HG03469 (cell line): ENCODE results near the gene ZNF575.
"Not testable (repeated sequence)": the region's sequence is repeated elsewhere in the genome, so short reads cannot be mapped to it uniquely, and the experiment has no call there.

Experiments used
- ATAC-seq: cut with Tn5 transposase; IDR thresholded peaks from one replicate; pipeline ENCODE4 v1.9.1; 2021; ENCODE audit warnings: mild to moderate bottlenecking, moderate library complexity, moderate number of reproducible peaks; ENCODE audit not compliant: unreplicated experiment

ZNF575 gene

DNA sequence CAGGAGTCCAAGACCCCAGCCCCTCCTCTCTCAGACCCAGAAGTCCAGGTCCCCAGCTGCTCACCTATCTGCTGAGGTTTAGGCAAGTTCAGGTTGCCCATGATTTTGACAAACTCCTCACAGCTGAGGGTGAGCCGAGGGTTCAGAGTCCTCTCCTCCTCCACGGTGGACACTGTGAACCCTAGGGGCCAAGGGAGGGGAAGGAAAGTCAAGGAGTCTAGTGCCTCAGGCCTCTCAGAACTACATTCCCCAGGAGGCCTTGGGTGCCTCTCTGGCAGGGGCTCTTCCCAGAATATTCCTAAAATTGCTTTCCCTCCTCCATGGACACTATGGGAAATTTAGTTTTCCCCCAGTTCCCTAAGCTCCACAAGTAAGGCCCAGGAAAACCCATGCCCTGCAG is 25.1 kb upstream of the ZNF575 start:
- no peak for ATAC-seq

DNA sequence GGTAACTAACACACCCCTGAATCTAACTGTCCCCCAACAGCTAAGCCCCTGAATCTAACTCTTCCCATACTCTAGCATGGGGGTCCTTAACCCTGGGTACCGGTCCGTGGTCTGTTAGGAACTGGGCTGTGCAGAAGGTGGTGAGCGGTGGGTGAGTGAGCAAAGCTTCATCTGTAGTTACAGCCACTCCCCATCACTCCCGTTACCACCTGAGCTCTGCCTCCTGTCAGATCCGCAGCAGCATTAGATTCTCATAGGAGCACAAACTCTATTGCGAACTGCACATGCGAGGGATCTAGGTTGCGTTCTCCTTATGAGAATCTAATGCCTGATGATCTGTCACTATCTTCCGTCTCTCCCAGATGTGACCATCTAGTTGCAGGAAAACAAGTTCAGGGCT is 22.3 kb upstream of the ZNF575 start:
- no peak for ATAC-seq

DNA sequence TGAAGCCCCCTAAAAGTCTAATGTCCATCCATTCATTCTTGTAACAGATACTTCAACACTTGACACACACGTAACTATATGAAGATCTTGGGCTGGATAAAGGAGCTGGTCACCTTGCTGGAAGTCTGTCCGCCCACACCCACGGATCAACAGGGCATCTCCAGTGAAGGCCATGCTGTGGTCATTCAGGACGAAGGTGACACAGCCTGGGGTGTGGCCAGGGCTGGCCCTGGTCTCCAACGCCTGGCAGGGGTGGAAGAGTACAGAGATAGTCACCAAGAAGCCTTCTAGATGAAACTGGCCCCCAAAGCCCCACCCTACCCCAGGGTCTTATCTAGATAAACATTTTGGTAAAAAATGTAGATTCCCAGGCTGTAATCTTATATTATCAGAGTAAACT is 21.7 kb upstream of the ZNF575 start:
- ATAC-seq: no peak

DNA sequence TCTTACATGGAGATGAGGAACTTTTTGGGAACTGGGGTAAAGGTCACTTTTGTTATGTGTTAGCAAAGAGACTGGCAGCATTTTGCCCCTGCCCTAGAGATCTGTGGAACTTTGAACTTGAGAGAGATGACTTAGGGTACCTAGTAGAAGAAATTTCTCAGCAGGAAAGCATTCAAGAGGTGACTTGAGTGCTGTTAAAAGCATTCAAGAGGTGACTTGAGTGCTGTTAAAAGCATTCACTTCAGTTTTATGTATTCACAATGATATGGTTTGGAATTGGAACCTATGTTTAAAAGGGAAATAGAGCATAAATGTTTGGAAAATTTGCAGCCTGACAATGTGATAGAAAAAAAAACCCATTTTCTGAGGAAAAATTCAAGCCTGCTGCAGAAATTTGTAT is 20.6 kb upstream of the ZNF575 start:
- not testable (repeated sequence) for ATAC-seq

DNA sequence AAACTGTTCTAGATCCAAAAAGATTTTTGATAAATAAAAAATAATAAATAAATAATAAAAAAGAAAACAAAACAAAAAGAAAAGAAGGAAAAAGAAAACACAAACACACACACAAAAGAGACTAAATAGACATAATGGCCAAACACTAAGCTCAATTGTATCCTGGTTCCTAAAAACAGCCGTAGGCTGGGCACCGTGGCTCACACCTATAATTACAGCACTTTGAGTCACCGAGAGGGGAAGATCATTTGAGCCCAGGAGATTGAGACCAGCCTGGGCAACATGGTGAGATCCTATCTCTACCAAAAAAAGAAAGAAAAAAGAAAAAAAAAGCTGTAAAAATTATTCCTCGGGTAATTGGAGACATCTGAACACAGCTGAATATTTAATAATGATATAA is 14.9 kb upstream of the ZNF575 start:
- no peak for ATAC-seq

DNA sequence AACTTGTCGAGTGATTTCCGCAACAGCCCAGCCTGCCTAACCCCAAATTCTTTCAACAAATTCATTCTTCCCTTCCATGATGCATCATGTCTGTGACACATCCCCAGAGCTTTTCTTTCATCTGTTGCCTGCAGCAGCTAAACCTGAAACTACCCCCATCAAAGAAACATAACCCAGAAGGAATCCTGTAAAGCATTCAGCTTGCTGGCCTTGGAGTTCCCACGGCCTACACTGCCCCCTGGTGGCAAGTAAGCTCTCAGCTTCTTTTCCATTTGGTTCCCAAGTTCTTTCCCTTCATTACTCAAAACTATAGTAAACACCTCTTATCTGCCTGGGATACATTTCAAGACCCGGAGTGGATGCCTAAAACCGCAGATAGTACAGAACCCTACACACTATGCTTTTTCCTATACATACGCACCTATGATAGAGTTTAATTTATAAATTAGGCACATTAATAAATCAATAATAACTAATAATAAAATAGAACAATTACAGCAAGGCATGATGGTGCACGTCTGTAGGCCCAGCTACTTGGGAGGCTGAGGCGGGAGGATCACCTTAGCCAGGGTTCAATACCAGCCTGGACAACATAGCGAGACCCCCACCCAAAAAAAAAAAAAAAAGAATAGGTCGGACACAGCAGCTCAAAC is 13.4 kb upstream of the ZNF575 start:
- no peak for ATAC-seq

DNA sequence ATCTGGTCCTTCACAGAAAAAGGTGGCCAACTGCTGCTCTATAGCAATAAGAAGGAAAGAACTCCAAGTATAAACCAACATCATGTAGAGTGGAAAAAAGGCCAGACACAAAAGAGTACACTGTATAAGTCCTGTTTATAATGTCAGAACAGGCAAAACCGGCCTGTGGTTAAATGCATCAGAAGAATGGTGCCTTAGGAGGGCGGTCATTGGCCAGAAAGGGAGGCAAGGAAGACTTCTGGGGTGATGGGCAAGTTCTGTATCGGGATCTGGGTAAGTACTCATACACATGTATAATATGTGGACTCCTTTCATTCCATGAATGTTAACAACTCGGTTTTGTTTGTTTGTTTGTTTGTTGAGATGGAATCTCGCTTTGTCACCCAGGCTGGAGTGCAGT is 10.1 kb upstream of the ZNF575 start:
- no peak for ATAC-seq

DNA sequence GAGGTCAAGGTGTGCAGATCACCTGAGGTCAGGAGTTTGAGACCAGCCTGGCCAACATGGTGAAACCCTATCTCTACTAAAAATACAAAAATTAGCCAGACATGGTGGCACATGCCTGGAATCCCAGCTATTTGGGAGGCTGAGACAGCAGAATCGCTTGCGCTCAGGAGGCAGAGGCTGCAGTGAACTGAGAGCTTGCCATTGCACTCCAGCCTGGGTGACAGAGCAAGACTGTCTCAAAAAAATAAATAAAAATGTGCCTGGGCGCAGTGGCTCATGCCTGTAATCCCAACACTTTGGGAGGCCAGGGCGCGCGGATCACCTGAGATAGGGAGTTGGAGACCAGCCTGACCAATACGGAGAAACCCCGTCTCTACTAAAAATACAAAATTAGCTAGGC is 9.3 kb upstream of the ZNF575 start:
- not testable (repeated sequence) for ATAC-seq

DNA sequence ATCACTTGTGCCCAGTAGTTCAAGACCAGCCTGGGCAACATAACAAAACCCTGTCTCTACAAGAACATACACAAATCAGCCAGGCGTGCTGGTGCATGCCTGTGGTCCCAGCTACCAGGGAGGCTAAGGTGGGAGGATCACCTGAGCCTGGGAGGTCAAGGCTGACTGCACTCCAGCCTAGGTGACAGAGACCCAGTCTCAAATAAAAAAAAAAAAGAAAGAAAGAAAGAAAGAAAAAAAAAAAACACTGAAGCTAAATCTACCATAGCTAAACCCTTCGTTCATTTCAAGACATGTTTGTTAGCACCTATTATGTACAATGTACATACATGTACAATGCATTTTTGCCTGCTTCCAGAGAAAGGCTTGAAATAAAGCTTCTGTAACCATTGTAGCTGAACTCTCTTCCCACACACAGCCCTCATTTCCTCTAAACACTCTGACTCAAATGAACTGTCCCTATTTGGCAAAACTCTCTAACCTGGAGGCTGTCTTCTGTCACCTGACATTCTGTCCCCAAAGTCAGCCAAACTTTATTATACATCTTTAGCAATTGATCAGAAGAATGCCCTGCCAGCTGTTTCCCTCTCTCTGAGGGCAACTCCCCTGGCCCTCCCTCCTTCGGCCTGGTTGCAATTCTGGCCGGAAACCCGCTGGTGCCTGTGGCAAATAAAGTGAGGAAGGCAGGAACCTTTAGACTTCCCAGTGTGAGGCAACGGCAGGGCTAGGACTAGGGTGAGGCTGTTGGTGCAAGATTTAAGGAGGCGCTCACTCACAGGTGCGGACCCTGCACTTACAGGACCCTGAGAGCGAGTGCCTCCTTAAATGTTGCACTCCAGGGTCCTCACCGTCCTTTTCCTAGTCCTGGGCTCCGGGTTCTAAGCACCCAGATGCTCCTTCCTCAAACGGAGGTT is 7.8 kb upstream of the ZNF575 start:
- no peak for ATAC-seq

DNA sequence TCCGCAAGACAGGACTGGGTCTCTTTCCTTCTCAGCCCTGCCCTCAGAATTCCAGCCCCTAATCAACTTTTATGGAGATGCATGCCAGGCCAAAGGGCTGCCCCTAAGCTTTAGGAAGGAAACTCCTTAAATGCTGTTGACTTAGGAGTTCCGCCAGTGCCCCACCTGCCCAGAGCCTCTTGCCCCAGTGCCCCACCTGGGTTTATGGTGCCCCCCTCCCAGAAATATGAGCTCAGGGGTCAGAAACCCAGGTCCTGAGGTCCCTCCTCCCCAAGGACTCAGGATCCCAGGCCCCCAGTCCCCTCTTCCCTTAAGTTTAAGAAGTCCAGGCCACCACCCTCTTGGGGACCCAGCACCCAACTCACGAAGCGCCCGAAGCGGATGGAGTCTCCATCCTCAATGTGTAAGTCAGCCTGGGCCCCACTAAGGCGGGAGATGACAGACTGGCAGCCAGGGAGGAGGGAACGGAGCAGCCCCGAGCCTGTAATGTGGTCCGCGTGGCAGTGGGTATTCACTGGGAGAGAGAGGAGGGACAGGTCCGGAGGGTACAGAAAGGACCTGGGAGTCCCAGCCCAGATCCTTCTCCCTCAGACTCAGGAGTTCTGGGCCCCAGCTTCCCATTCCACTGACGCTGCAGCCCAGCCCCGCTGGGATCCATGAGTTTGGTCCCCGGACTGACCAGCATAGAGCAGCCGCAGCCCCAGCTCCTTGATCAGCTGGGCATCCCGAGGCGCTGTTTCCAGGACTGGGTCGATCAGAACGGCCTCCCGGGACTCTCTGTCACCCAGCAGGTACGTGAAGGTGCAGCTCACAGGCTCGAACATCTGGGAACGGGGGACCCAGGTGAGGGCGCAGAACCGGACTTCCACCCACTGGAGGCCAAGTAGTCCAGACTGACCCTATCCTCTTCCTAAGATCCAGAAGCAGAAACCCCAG is 6.9 kb upstream of the ZNF575 start:
- ATAC-seq: no peak

DNA sequence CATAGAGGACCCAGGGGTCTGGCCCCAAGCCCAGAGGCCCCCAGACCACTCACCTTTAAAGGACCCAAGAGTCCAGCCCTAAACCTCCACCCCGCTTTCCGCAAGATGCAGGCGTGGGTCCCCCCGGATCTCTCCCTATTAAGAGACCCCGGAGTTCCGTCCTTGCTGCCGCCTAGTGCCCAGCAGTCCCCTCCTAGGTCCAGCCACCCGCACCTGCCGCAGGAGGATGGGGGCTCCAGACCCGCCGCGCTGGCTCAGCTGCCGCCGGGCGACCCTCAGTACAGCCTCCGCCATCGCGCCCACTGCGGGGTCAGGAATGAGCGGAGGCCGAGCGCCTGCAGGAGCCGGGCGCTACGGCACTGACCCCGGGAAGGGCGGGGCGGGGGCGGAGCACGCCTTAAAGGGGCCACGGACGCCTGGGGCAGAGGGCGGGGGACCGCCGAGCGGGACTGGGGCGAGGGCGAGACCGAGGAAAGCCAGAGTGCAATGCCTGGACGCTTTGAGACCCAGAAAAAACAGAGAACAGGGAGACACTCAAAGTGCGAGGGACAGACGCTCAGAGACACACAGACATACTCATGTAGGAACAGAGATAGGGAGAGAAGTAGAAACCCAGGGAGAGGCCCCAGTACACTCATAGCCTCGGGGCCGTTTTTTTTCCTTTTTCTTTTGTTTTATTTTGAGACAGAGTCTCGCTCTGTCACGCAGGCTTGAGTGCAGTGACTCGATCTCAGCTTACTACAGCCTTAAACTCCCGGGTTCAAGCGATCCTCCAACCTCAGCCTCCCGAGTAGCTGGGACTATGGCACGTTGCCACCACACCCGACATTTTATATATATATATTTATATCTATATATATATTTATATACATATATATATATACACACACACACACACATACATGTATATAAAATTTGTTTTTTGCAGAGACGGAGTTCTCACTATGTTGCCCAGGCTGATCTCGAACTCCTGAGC is 5.8 kb upstream of the ZNF575 start, which contains the start of gene ETHE1:
Gene ETHE1 (minus strand): TSS at position 318 of the 976 bp plus-strand sequence. CDS start 24 bp downstream, at position 294.
- ATAC-seq: peak; percentile 57

DNA sequence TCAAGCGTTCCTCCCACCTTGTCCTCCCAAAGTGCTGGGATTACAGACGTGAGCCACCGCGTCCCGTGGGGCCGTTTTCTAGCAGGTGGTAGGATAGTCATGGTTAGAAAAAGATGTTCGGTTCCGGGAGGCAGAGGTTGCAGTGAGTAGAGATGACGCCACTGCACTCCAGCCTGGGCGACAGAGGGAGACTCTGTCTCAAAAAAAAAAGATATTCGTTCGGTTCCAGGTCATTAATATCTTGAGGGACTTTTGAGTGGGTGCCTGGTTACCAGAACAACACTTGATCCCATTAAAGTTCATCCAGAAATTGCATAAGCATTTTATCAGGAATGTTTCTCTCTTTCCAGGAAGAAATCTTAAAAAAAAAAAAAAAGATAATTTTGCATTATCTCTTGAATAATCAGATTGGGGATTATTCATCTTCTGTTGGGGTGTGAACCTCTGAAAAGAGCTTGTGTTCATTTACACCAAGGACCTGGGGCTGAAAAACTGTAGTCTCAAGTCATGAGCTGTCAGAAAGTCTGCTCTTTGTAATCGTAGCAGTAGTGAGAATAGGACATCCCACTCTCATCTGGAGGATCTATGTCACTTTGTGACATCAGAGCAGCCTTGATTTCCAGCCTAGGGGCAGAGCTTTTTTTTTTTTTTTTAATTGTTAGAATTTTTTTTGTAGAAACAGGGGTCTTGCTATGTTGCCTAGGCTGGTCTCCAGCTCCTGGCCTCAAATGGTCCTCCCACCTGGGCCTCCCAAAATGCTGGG is 4.9 kb upstream of the ZNF575 start:
- no peak for ATAC-seq

DNA sequence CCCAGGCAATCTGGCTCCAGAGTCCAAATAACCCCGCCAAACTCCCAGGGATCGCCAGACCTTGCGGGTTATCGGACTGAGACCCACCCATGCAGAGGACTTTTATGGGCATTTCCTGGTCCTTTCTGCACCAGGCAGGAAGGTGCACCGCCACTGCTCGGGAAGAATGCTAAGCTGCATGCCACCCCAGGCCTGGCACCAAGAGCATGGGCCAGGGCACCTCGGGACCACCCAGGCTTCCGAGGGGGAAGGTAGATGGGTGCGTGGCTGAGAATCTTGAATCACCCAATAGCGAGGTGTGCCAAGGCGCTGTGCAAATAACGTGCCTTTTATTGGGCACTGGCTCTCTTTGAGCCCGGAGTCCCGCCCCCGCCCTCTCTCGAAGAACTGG is 422 bp upstream of the ZNF575 start:
- no peak for ATAC-seq

DNA sequence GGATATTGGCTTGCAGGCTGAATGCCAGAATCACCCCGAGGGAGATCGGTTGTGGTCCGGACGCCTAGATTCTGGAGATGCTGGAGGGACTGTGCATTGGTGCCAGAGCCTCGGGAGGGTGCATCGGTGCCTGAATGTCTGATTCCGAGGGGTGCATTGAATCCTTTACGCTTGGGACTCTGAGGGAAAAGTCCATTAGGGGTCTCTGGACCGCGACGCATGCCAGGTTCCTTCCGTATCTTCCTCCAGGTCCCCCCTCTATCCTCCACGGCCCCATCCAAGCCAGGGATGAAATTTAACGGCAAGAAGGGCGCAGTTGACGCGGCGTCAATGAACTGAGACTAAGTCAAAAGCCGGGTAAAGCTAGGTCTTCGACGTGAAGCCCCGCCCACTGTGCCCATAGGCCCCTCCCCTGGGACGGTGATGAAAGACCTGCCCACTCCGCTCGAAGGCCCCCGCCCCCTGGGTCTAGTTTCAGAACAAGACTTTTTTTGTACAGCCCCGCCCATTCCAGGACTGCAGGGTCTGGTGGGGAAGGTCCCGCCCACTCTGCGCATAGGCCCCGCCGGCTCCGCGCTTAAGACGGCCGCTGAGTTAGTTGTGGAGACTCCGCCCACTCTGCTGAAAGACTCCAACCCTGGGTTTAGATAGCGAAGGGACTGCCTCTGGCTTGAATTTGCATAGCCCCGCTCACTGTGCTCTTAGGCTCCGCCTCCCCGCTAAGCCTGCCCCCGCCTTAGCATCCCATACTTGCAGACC is 737 bp downstream of the ZNF575 start:
- ATAC-seq: no peak

DNA sequence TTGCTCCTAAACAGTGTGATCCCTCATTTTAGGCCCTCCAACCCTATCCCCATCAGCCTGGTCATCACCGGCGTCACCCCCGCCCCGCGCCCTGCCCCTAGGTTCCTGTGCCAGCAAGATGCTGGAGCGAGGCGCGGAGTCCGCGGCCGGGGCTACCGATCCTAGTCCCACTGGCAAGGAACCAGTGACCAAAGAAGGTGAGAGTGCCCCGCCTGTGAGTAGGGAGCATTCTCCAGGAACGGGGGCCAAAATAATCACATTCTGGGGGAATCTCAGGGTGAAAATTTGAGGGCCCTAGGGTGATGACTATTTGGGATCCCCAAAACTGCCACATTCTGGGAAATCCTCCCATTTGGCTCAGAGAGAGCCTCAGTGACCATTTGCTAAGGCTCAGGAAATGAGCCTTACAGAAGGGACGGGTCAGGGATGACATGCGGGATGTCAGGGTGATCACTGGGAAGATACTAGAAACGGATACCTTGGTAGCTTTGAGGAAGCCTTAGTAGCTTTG is 1.4 kb downstream of the ZNF575 start:
- no peak for ATAC-seq

DNA sequence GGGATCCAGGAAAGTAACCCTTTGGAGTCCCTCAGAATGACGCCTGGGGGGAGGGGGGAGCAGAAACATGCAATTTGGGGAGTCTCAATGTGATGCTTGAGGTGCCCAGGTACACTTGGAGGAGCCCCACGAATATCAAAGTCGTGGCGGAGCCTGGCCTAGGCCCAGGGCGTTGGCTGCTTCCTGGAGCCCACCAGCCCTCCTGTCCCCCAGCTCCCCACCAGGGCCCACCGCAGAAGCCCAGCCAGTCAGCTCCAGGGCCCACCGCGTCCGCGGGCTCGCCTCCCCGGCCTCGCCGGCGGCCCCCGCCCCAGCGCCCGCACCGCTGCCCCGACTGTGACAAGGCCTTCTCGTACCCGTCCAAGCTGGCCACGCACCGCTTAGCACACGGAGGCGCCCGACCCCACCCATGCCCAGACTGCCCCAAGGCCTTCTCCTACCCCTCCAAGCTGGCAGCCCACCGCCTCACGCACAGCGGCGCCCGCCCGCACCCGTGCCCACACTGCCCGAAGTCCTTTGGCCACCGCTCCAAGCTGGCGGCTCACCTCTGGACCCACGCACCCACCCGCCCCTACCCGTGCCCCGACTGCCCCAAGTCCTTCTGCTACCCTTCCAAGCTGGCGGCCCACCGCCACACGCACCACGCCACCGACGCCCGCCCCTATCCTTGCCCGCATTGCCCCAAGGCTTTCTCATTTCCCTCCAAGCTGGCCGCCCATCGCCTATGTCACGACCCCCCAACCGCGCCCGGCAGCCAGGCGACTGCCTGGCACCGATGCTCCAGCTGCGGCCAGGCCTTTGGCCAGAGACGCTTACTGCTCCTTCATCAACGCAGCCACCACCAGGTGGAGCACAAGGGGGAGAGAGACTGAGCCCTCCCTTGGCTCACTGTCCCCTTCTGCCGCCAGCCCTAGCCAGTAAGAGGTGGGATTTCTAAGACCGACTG is 2.1 kb downstream of the ZNF575 start:
- no peak for ATAC-seq

DNA sequence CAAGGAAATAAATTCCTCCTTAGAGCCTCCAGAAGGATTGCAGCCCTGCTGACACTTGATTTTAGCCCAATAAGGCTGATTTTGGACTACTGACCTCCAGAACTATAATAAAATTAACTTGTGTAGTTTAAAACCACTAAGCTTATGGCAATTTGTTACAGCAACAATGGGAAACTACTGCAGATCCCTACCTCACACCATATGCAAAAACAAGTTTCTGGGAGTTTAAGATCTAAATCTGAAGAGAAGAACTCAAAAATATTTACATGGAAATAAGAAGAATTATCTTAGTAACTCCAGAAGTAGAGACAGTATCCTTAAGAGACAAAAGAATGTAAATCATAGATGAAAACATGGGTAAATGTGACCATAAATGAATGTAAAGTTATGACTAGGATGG is 5.9 kb downstream of the ZNF575 start:
- no peak for ATAC-seq
